Liver (tissue), 9 donors: ENCODE results near the gene FZR1. TPM values are rescaled to one million over a fixed set of nuclear protein-coding genes. Genes with fewer than 3 reads are reported as not detected.
"Not testable (repeated sequence)": the region's sequence is repeated elsewhere in the genome, so short reads cannot be mapped to it uniquely, and the experiment has no call there.

Source experiments
- DNase-seq: peaks from one replicate; pipeline ENCODE4 v3.0.0-alpha.2; 2017; ENCODE audit warnings: low spot score
- H3K27ac ChIP-seq, 2 donors: one replicate each; pipeline ENCODE4 v1.7.0; 2013; ENCODE audit warnings: inconsistent platforms in 2 of 2, low read length in 2 of 2, control low read depth in 1 of 2, low read depth in 1 of 2, mild to moderate bottlenecking in 1 of 2
- H3K27me3 ChIP-seq, 4 donors: one replicate each; pipeline versions ENCODE4 v1.6.1 to v1.7.0; 2013; ENCODE audit warnings: low read length in 3 of 4, inconsistent platforms in 1 of 4, mild to moderate bottlenecking in 1 of 4, moderate library complexity in 1 of 4; ENCODE audit not compliant: control insufficient read depth in 4 of 4, insufficient read depth in 4 of 4
- H3K36me3 ChIP-seq, 4 donors: one replicate each; pipeline versions ENCODE4 v1.6.1 to v1.7.0; 2013; ENCODE audit warnings: low read length in 3 of 4, mild to moderate bottlenecking in 3 of 4, low read depth in 1 of 4, moderate library complexity in 1 of 4; ENCODE audit not compliant: control insufficient read depth in 4 of 4, insufficient read depth in 3 of 4
- H3K4me1 ChIP-seq, 4 donors: one replicate each; pipeline versions ENCODE4 v1.6.1 to v1.7.0; 2013; ENCODE audit warnings: low read length in 3 of 4, mild to moderate bottlenecking in 3 of 4, moderate library complexity in 1 of 4; ENCODE audit not compliant: control insufficient read depth in 4 of 4, insufficient read depth in 4 of 4
- H3K4me3 ChIP-seq, 3 donors: one replicate each; pipeline versions ENCODE4 v1.6.1 to v1.7.0; 2013; ENCODE audit warnings: low read length in 3 of 3, control low read depth in 1 of 3, low read depth in 1 of 3, mild to moderate bottlenecking in 1 of 3
- H3K9ac ChIP-seq, 2 donors: one replicate each; pipeline ENCODE4 v1.7.0; 2013; ENCODE audit warnings: low read length in 2 of 2, mild to moderate bottlenecking in 2 of 2, moderate library complexity in 2 of 2, control low read depth in 1 of 2, low read depth in 1 of 2
- H3K9me3 ChIP-seq, 4 donors: one replicate each; pipeline versions ENCODE4 v1.6.1 to v1.7.0; 2013; ENCODE audit warnings: low read length in 3 of 4; ENCODE audit not compliant: control insufficient read depth in 4 of 4
- FOXA1 ChIP-seq: IDR thresholded peaks from 2 replicates; pipeline ENCODE4 v1.6.1; 2016; ENCODE audit warnings: antibody characterized with exemption
- FOXA2 ChIP-seq: IDR thresholded peaks from 2 replicates; pipeline ENCODE4 v1.6.1; 2016; ENCODE audit warnings: antibody characterized with exemption
- GABPA ChIP-seq, 2 donors: IDR thresholded peaks in 1 of 2; conservative IDR thresholded peaks in 1 of 2; 2 replicates each; pipeline ENCODE4 v1.6.1; 2016; ENCODE audit warnings: antibody characterized with exemption in 2 of 2, mild to moderate bottlenecking in 1 of 2, moderate library complexity in 1 of 2
- HNF4G ChIP-seq: IDR thresholded peaks from 2 replicates; pipeline ENCODE4 v1.6.1; 2016; ENCODE audit warnings: antibody characterized with exemption
- JUND ChIP-seq, 2 donors: IDR thresholded peaks; 2 replicates each; pipeline ENCODE4 v1.6.1; 2016; ENCODE audit warnings: antibody characterized with exemption in 2 of 2
- NR2F2 ChIP-seq: IDR thresholded peaks from 2 replicates; pipeline ENCODE4 v1.6.1; 2016; ENCODE audit warnings: antibody characterized with exemption
- REST ChIP-seq: IDR thresholded peaks from 2 replicates; pipeline ENCODE4 v1.6.1; 2016; ENCODE audit warnings: antibody characterized with exemption, mild to moderate bottlenecking
- RXRA ChIP-seq, 2 donors: IDR thresholded peaks; 2 replicates each; pipeline ENCODE4 v1.6.1; 2017 to 2018; ENCODE audit warnings: antibody characterized with exemption in 2 of 2, mild to moderate bottlenecking in 1 of 2
- SP1 ChIP-seq: IDR thresholded peaks from 2 replicates; pipeline ENCODE4 v1.6.1; 2018; ENCODE audit warnings: antibody characterized with exemption, mild to moderate bottlenecking
- TAF1 ChIP-seq: conservative IDR thresholded peaks from 2 replicates; pipeline ENCODE4 v1.6.1; 2016; ENCODE audit warnings: antibody characterized with exemption, mild to moderate bottlenecking
- ZBTB33 ChIP-seq: IDR thresholded peaks from 2 replicates; pipeline ENCODE4 v1.6.1; 2016; ENCODE audit warnings: antibody characterized with exemption
- WGBS: extraction: QIAGEN DNeasy Blood & Tissue Kit; methylation state at CpG from one replicate; pipeline ENCODE4 v1.1.7; 2013; 5-methylcytosine and 5-hydroxymethylcytosine counted together
- polyA plus RNA-seq, 2 donors: library from polyadenylated mRNA; stranded (reverse) in 1 of 2; unstranded in 1 of 2; fragments of 200-250 nt in 1 of 2; fragments of >200 nt in 1 of 2; fragmentation: Nextera tagmentation in 1 of 2; extraction: Ambion mirVana in 1 of 2; gene quantifications; one replicate each; pipeline versions ENCODE4 v1.2.1 to v1.2.3, GENCODE V29; 2013 to 2015
- total RNA-seq, 2 donors: library from RNA; depleted of rRNA; stranded (reverse); fragments of >200 nt; gene quantifications; one replicate each; pipeline ENCODE4 v1.2.3, GENCODE V29; 2014
- donor health status: healthy.
- donor health status: healthy.
- donor health status: healthy.
- donor health status: healthy.
- donor health status: healthy.

FZR1 gene
- total and polyA plus RNA-seq, 4 donors: 17.0 to 27.3 (median 20.3) TPM

- Histone ChIP-seq H3K9me3 (no peaks in the 10 kb centered on the region), H3K9ac (no peak overlapping the region), H3K4me1 (peaks cover 0 to 12% (median 7%) of the 10 kb centered on the region in 4 donors), H3K4me3 (no peak overlapping the region), H3K27me3 (no peaks in the 10 kb centered on the region), H3K27ac (no peak overlapping the region), H3K36me3 (peaks cover 16 to 62% (median 28%) of the 10 kb centered on the region in 4 donors)
- 98% methylated on average over 14 of the region's 14 CpGs for WGBS
- no peak for DNase-seq
- TF ChIP-seq NR2F2 (no peak), RXRA (IDR thresholded peaks at IDR 0.05) (no peak)
Observed at GRCh38 chr19:3528080-3528479, 22.0 kb downstream of the FZR1 start.

GRCh38 chr19:3528539-3529211, 22.6 kb downstream of the FZR1 start:
- Histone ChIP-seq H3K36me3 (peaks cover 12 to 68% (median 30%) of the 10 kb centered on the region in 4 donors), H3K27me3 (no peaks in the 10 kb centered on the region), H3K9me3 (no peaks in the 10 kb centered on the region), H3K4me3 (no peak overlapping the region), H3K27ac (no peak overlapping the region), H3K4me1 (peaks cover 0 to 9% (median 4%) of the 10 kb centered on the region in 4 donors), H3K9ac (no peak overlapping the region)
- no peak for TF ChIP-seq HNF4G
- no peak for TF ChIP-seq RXRA (IDR thresholded peaks at IDR 0.05)
- TF ChIP-seq TAF1: no peak
- no peak for TF ChIP-seq GABPA (IDR thresholded peaks at IDR 0.05 in 1 of 2, conservative IDR thresholded peaks at IDR 0.05 in 1 of 2)
- TF ChIP-seq ZBTB33: no peak
- TF ChIP-seq FOXA2: no peak
- no peak for TF ChIP-seq SP1
- TF ChIP-seq JUND (IDR thresholded peaks at IDR 0.05): no peak
- TF ChIP-seq FOXA1: no peak
- no peak for TF ChIP-seq NR2F2
- no peak for TF ChIP-seq REST
- WGBS: 96% methylated on average over 20 of the region's 20 CpGs
- no peak for DNase-seq

GRCh38 chr19:3529299-3529698, 23.2 kb downstream of the FZR1 start:
- H3K36me3 ChIP-seq: peaks cover 12 to 69% (median 33%) of the 10 kb centered on the region in 4 donors
- not testable (repeated sequence) for H3K4me3 ChIP-seq, H3K4me1 ChIP-seq, H3K9me3 ChIP-seq, DNase-seq, H3K9ac ChIP-seq, H3K27me3 ChIP-seq, H3K27ac ChIP-seq
- WGBS: 99% methylated on average over 7 of the region's 7 CpGs
